ENCODE measurements around the gene CMTM1. TPM values are rescaled to one million over a fixed set of nuclear protein-coding genes. Genes with fewer than 3 reads are reported as not detected.

CMTM1 gene
- total and polyA plus RNA-seq, 11 donors: 0.40 to 2.4 (median 1.1) TPM; not detected in 2

DNA sequence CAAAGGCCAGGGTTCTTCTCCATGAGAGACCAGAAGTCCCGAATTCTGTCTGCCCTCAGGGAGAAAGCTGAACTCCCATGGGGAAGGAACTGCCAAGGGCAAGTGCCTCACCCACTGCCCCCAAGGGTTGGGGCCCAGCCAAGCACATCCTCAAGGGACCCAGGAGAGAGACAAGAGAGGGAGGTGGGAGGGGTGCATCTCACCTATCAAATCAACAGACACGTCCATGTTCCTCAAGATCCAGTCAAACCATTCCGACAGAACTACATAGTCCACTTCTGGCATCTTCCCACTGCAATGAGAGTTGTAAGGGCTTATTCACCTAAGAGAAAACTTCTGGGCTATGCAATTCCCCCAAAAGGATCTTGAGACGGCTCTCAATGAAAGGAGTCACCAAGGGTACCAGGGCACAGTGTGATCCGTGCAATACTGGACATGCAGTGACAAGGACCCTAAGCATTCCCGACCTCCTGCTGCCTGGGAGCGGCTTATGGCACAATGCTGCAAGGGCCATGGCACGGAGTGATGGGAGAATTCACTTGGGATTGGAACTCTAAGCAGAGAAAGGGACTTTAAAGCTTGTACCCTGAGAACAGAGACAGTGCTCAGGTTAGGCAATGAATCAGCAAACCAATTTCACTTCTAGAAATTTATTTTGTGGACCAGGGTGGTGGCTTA is 48.5 kb upstream of the CMTM1 start:
- Histone ChIP-seq H3K9me3 (no peaks in the 10 kb centered on the region), H3K4me3 (peak overlapping the region in 8 of 12 donors; percentile 24 to 50 (median 33)), H3K27me3 (no peaks in the 10 kb centered on the region), H3K36me3 (peaks cover 0 to 21% (median 5%) of the 10 kb centered on the region in 9 donors), H3K4me1 (peaks cover 18 to 87% (median 64%) of the 10 kb centered on the region in 12 donors), H3K27ac (peak overlapping the region; percentile 89 to 100 (median 97))
- intact Hi-C loops (cut with DNase I): loop anchor here in 5 of 10 donors (1.0 to 5.0 kb wide), 6 partner anchors 31 to 151 kb away; partner anchors contain the start of genes CKLF (in 2 of the 5), TK2 (in 2 of the 5) and CDH5 (in 1 of the 5)
- DNase-seq (peak in 1 of 5 donors; percentile 63), ATAC-seq (no peak)
- WGBS, 4 donors: 59 to 74% (median 64%) methylated on average over 8 of the region's 8 CpGs
- TF ChIP-seq, protein P1, sequence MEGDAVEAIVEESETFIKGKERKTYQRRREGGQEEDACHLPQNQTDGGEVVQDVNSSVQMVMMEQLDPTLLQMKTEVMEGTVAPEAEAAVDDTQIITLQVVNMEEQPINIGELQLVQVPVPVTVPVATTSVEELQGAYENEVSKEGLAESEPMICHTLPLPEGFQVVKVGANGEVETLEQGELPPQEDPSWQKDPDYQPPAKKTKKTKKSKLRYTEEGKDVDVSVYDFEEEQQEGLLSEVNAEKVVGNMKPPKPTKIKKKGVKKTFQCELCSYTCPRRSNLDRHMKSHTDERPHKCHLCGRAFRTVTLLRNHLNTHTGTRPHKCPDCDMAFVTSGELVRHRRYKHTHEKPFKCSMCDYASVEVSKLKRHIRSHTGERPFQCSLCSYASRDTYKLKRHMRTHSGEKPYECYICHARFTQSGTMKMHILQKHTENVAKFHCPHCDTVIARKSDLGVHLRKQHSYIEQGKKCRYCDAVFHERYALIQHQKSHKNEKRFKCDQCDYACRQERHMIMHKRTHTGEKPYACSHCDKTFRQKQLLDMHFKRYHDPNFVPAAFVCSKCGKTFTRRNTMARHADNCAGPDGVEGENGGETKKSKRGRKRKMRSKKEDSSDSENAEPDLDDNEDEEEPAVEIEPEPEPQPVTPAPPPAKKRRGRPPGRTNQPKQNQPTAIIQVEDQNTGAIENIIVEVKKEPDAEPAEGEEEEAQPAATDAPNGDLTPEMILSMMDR (IDR thresholded peaks at IDR 0.05): no peak
- no peak for TF ChIP-seq POLR2A (IDR thresholded peaks at IDR 0.05)

- Histone ChIP-seq H3K4me1 (peaks cover 18 to 96% (median 73%) of the 10 kb centered on the region in 12 donors), H3K27me3 (no peaks in the 10 kb centered on the region), H3K4me3 (no peak overlapping the region), H3K27ac (peak overlapping the region; percentile 15 to 100 (median 64)), H3K9me3 (no peaks in the 10 kb centered on the region), H3K36me3 (peaks cover 0 to 17% (median 6%) of the 10 kb centered on the region in 9 donors)
- ATAC-seq (no peak), DNase-seq (no peak)
- TF ChIP-seq POLR2A (IDR thresholded peaks at IDR 0.05): no peak
- TF ChIP-seq, protein P1 (IDR thresholded peaks at IDR 0.05): no peak
- intact Hi-C loops (cut with DNase I): loop anchor here in 2 of 10 donors (5.0 kb wide), 2 partner anchors 33 to 88 kb away; partner anchors contain the start of genes CKLF (in 1 of the 2) and TK2 (in 1 of the 2)
- 75 to 83% (median 78%) methylated on average over 11 of the region's 11 CpGs for WGBS, 4 donors
These were observed 46.5 kb upstream of the CMTM1 start for GRCh38 chr16:66519482-66520373.

DNA sequence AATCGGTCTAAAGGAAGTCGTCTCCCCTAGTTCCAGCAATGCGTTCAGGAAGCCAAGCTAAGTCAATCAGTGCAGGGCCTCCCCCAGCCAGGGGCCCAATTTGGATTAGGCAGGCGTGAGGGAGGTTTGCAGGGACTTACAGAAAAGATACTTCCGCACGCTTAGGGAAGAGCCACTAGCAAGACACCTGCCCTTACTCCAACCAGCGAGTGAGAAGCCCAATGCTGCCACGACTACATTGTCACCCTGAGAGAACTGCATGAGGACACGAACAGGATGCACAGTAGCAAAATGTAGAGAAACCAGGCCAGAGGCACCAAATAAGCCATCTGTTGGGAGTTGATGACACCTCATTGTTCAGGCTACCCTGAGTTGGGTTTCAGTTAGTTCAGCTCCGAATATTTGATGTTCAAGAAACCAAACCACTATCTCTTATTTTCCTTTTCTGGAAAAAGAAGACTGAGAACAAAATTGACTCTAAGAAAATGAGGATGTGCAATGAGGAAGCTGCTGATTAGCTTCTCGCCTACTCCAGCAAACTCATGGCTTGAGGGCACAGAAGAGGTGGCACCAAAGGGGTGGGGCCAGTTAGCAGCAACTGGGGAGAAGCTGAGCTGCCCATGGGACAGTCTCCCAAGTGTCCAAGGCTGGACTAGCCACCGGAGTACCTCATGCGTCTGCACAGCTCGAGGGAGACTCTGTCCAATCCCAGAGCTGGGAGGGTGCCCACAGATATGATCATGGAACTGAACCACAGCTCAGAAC is 45.7 kb upstream of the CMTM1 start:
- Histone ChIP-seq H3K36me3 (peaks cover 0 to 20% (median 11%) of the 10 kb centered on the region in 9 donors), H3K4me1 (peaks cover 18 to 98% (median 69%) of the 10 kb centered on the region in 12 donors), H3K9me3 (no peaks in the 10 kb centered on the region), H3K4me3 (no peak overlapping the region), H3K27ac (peak overlapping the region; percentile 15 to 100 (median 64)), H3K27me3 (no peaks in the 10 kb centered on the region)
- 67 to 74% (median 71%) methylated on average over 14 of the region's 14 CpGs for whole genome bisulfite sequencing, 4 donors
- intact Hi-C loops (cut with DNase I): no loop called here
- ATAC-seq (no peak), DNase-seq (peak in 4 of 5 donors; percentile 52 to 75 (median 61))
- TF ChIP-seq POLR2A (IDR thresholded peaks at IDR 0.05): no peak
- TF ChIP-seq, protein P1 (IDR thresholded peaks at IDR 0.05): no peak

All from heart left ventricle (tissue), 16 donors.